A673 (cell line): ENCODE results near the gene PSPC1.

Source experiments
- CTCF ChIP-seq: fragments of 300-800, 200-600 bp; sonication (generic); conservative IDR thresholded peaks from 2 replicates; pipeline ENCODE4 v1.5.1; 2017; ENCODE audit warnings: low read depth, mild to moderate bottlenecking, antibody characterized with exemption, low read length, moderate library complexity, mixed read lengths
- EZH2 ChIP-seq: fragments of 200-600 bp; sonication (generic); IDR thresholded peaks from 2 replicates; pipeline ENCODE4 v1.6.1; 2017; ENCODE audit warnings: borderline replicate concordance, low read depth, mild to moderate bottlenecking, mixed read lengths, antibody characterized with exemption, low read length; ENCODE audit not compliant: poor library complexity, severe bottlenecking

- TF ChIP-seq CTCF (no peak), EZH2 (no peak)
Measured at GRCh38 chr13:19672990-19673389, 109.8 kb downstream of the PSPC1 start.
